HL-60 (cell line): ENCODE data around the gene MAP3K6.

Source experiments
- DNase-seq, 2 experiments: peaks; one replicate each; pipeline ENCODE4 v3.0.0-alpha.2; 2010 to 2020; ENCODE audit warnings: low read depth in 1 of 2, low spot score in 1 of 2
- H3K27ac ChIP-seq: fragments of 250-450 bp; sonication (Bioruptor Pico); replicated peaks from 2 replicates; pipeline ENCODE4 v1.5.1; 2020; ENCODE audit warnings: mild to moderate bottlenecking, moderate library complexity
- H3K27me3 ChIP-seq: fragments of 250-450 bp; sonication (Bioruptor Pico); 2 replicates; pipeline ENCODE4 v1.5.1; 2021; ENCODE audit warnings: mild to moderate bottlenecking, moderate library complexity; ENCODE audit not compliant: insufficient read depth, poor library complexity, severe bottlenecking
- H3K4me3 ChIP-seq: replicated peaks from 2 replicates; pipeline ENCODE4 v1.5.1; 2011; ENCODE audit warnings: mild to moderate bottlenecking, control low read depth, low read length; ENCODE audit not compliant: insufficient read depth
- CTCF ChIP-seq: IDR thresholded peaks from one replicate; pipeline ENCODE4 v1.5.1; 2011; ENCODE audit warnings: low read length, control low read depth, inconsistent platforms; ENCODE audit not compliant: insufficient read depth
- GABPA ChIP-seq: IDR thresholded peaks from 2 replicates; pipeline ENCODE4 v1.6.1; 2012; ENCODE audit warnings: low read depth
- POLR2AphosphoS5 ChIP-seq: IDR thresholded peaks from 2 replicates; pipeline ENCODE4 v1.6.1; 2012; ENCODE audit warnings: low read depth
- REST ChIP-seq: IDR thresholded peaks from 2 replicates; pipeline ENCODE4 v1.6.1; 2012; ENCODE audit warnings: low read depth; ENCODE audit not compliant: insufficient replicate concordance
- SPI1 ChIP-seq: IDR thresholded peaks from 2 replicates; pipeline ENCODE4 v1.6.1; 2012; ENCODE audit warnings: low read depth, mild to moderate bottlenecking, borderline replicate concordance

Gene MAP3K6

GRCh38 chr1:27342391-27342777 is 24.4 kb downstream of the MAP3K6 start:
- H3K4me3 ChIP-seq: peak overlapping the region; percentile 90
- peak in 1 of 2 experiments; percentile 41 for DNase-seq
- peak overlapping the region; percentile 95 for H3K27ac ChIP-seq
- H3K27me3 ChIP-seq: no peaks in the 10 kb centered on the region
- TF ChIP-seq GABPA: no peak
- TF ChIP-seq CTCF: no peak
- no peak for TF ChIP-seq POLR2AphosphoS5
- TF ChIP-seq SPI1: no peak
- no peak for TF ChIP-seq REST

- Histone ChIP-seq H3K27me3 (no peaks in the 10 kb centered on the region), H3K27ac (peak within 1 kb of the TSS; percentile 95), H3K4me3 (peak within 1 kb of the TSS; percentile 90)
- peak; percentile 76 for TF ChIP-seq POLR2AphosphoS5
- no peak; the same call in 1 of the 2 replicates for TF ChIP-seq SPI1
- DNase-seq: peak; percentile 80 to 93
Observed at GRCh38 chr1:27341525-27342252, 25.1 kb downstream of the MAP3K6 start, which contains the start of gene SYTL1. TSS of gene SYTL1 (plus strand) at chr1:27342022. CDS start at chr1:27345335, 3,313 bp downstream.

- H3K27me3 ChIP-seq: no peaks in the 10 kb centered on the region
- peak overlapping the region; percentile 34 for H3K27ac ChIP-seq
- no peak overlapping the region for H3K4me3 ChIP-seq
- DNase-seq: peak; percentile 52 to 71
- no peak for TF ChIP-seq REST
- no peak for TF ChIP-seq GABPA
- TF ChIP-seq CTCF: no peak
- TF ChIP-seq SPI1: no peak
- no peak for TF ChIP-seq POLR2AphosphoS5
Observed at GRCh38 chr1:27339213-27339612, 27.5 kb downstream of the MAP3K6 start.

- H3K27ac ChIP-seq: peak overlapping the region; percentile 34
- H3K27me3 ChIP-seq: no peaks in the 10 kb centered on the region
- no peak overlapping the region for H3K4me3 ChIP-seq
- TF ChIP-seq GABPA (no peak), SPI1 (no peak), REST (no peak), POLR2AphosphoS5 (no peak), CTCF (no peak)
- no peak for DNase-seq
Observed at GRCh38 chr1:27338751-27339150, 28.0 kb downstream of the MAP3K6 start.
